SK-N-SH treated with all-trans-retinoic acid at 6 μM for 48 hours (cell line): ENCODE data around the gene ARHGDIG.

ENCODE experiments used
- ESRRG ChIP-seq: fragments of 250-450 bp; sonication (Bioruptor Pico); IDR thresholded peaks from 2 replicates; pipeline ENCODE4 v1.6.1; 2021; ENCODE audit warnings: mild to moderate bottlenecking
- PATZ1 ChIP-seq: fragments of 250-450 bp; sonication (Bioruptor Pico); IDR thresholded peaks from 2 replicates; pipeline ENCODE4 v1.8.0; 2020; ENCODE audit warnings: mild to moderate bottlenecking, moderate library complexity, borderline replicate concordance
- TOX ChIP-seq: fragments of 250-450 bp; sonication (Bioruptor Pico); IDR thresholded peaks from 2 replicates; pipeline ENCODE4 v1.8.0; 2021; ENCODE audit warnings: mild to moderate bottlenecking, moderate library complexity, borderline replicate concordance
- ZNF8 ChIP-seq: fragments of 450-650 bp; formaldehyde crosslinking; IDR thresholded peaks from 2 replicates; pipeline ENCODE4 v1.5.0; 2020; ENCODE audit warnings: mild to moderate bottlenecking, moderate library complexity
- TF ChIP-seq, protein P1 (sequence below): fragments of 250-450 bp; sonication (Bioruptor Pico); IDR thresholded peaks from 2 replicates; pipeline ENCODE4 v1.5.1; 2020; ENCODE audit warnings: low read depth, mild to moderate bottlenecking, moderate library complexity

- no peak for TF ChIP-seq ZNF8 (CRISPR knock-in tag)
- TF ChIP-seq ESRRG: no peak
- no peak for TF ChIP-seq PATZ1 (CRISPR knock-in tag)
- no peak for TF ChIP-seq TOX (CRISPR knock-in tag)
- TF ChIP-seq, protein P1, sequence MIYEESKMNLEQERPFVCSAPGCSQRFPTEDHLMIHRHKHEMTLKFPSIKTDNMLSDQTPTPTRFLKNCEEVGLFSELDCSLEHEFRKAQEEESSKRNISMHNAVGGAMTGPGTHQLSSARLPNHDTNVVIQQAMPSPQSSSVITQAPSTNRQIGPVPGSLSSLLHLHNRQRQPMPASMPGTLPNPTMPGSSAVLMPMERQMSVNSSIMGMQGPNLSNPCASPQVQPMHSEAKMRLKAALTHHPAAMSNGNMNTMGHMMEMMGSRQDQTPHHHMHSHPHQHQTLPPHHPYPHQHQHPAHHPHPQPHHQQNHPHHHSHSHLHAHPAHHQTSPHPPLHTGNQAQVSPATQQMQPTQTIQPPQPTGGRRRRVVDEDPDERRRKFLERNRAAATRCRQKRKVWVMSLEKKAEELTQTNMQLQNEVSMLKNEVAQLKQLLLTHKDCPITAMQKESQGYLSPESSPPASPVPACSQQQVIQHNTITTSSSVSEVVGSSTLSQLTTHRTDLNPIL (CRISPR knock-in tag): no peak
Measured at GRCh38 chr16:268141-269053, 12.0 kb upstream of the ARHGDIG start.
